HepG2 (cell line): ENCODE measurements around the gene NDUFAF3. TPM values are rescaled to one million over a fixed set of nuclear protein-coding genes. Genes with fewer than 3 reads are reported as not detected.
A peak's percentile ranks its signal among the peaks of the same experiment; 100 is the strongest.

ENCODE experiments used
- KLF6 ChIP-seq: IDR thresholded peaks from 2 replicates; pipeline ENCODE4 v1.8.0; 2016; ENCODE audit warnings: missing biosample characterization, missing genetic modification reagents
- MYC ChIP-seq: sonication (generic); formaldehyde crosslinking; IDR thresholded peaks from 2 replicates; pipeline ENCODE4 v1.9.0; 2021; ENCODE audit warnings: missing genetic modification reagents, borderline replicate concordance
- NFE2L1 ChIP-seq: sonication (generic); formaldehyde crosslinking; IDR thresholded peaks from 2 replicates; pipeline ENCODE4 v1.4.0; 2020; ENCODE audit warnings: missing genetic modification reagents, mild to moderate bottlenecking, borderline replicate concordance
- NRL ChIP-seq: sonication (generic); formaldehyde crosslinking; IDR thresholded peaks from 2 replicates; pipeline ENCODE4 v1.5.0; 2020; ENCODE audit warnings: missing genetic modification reagents, mild to moderate bottlenecking, moderate library complexity, borderline replicate concordance
- RAD51 ChIP-seq: fragments of 450-650 bp; IDR thresholded peaks from 2 replicates; pipeline ENCODE4 v1.6.1; 2016; ENCODE audit warnings: borderline replicate concordance
- RBM22 ChIP-seq: fragments of 200-400 bp; formaldehyde crosslinking; optimal IDR thresholded peaks from 2 replicates; pipeline ENCODE3; 2017; ENCODE audit warnings: mild to moderate bottlenecking, low read length, moderate library complexity
- RNF2 ChIP-seq: fragments of 450-650 bp; conservative IDR thresholded peaks from 2 replicates; pipeline ENCODE4 v1.6.1; 2016; ENCODE audit warnings: low read depth
- SRSF4 ChIP-seq: fragments of 200-400 bp; formaldehyde crosslinking; IDR thresholded peaks from one replicate; pipeline ENCODE4 v1.6.1; 2018; ENCODE audit warnings: mild to moderate bottlenecking, low read depth, low read length, moderate library complexity; ENCODE audit not compliant: poor library complexity, severe bottlenecking
- SSRP1 ChIP-seq: IDR thresholded peaks from 2 replicates; pipeline ENCODE4 v1.6.1; 2016; ENCODE audit warnings: control low read depth
- YEATS2 ChIP-seq: sonication (generic); formaldehyde crosslinking; IDR thresholded peaks from 2 replicates; pipeline ENCODE4 v1.4.0; 2020; ENCODE audit warnings: missing genetic modification reagents, borderline replicate concordance
- ZBTB7B ChIP-seq: sonication (generic); formaldehyde crosslinking; IDR thresholded peaks from 2 replicates; pipeline ENCODE4 v1.4.0; 2020; ENCODE audit warnings: missing genetic modification reagents
- ZNF232 ChIP-seq: sonication (generic); formaldehyde crosslinking; IDR thresholded peaks from 2 replicates; pipeline ENCODE4 v1.4.0; 2020; ENCODE audit warnings: missing genetic modification reagents, borderline replicate concordance
- polyA plus RNA-seq, 8 experiments: library from polyadenylated mRNA; depleted of rRNA in 3 of 8; stranded (reverse) in 7 of 8; unstranded in 1 of 8; fragments of >200 nt; fragmentation: Illumina TruSeq in 4 of 8; extraction: Trizol in 4 of 8; gene quantifications; 2 replicates each; pipeline versions ENCODE4 v1.2.1 to v1.2.3, GENCODE V29; 2011 to 2016; ENCODE audit warnings: low read depth in 4 of 8, missing spikeins in 1 of 8, mixed read lengths in 1 of 8; ENCODE audit not compliant: insufficient read depth in 1 of 8
- total RNA-seq, 5 experiments: library from RNA; depleted of rRNA; stranded (reverse); fragments of >200 nt; fragmentation: Illumina TruSeq; extraction: Trizol; gene quantifications; 2 replicates each; pipeline ENCODE4 v1.2.3, GENCODE V29; 2016; ENCODE audit warnings: low read depth in 1 of 5
- TF ChIP-seq, protein P1 (sequence below): conservative IDR thresholded peaks from 2 replicates; pipeline ENCODE4 v1.6.1; 2018; ENCODE audit warnings: missing genetic modification reagents
- TF ChIP-seq, protein P2 (sequence below): sonication (generic); formaldehyde crosslinking; IDR thresholded peaks from 2 replicates; pipeline ENCODE4 v1.5.0; 2020; ENCODE audit warnings: missing genetic modification reagents, mild to moderate bottlenecking, borderline replicate concordance
- TF ChIP-seq, protein P3 (sequence below): IDR thresholded peaks from 2 replicates; pipeline ENCODE4 v1.6.1; 2016; ENCODE audit warnings: missing compliant biosample characterization, missing genetic modification reagents, borderline replicate concordance
- TF ChIP-seq, protein P4 (sequence below): sonication (generic); formaldehyde crosslinking; IDR thresholded peaks from 2 replicates; pipeline ENCODE4 v1.5.1; 2020; ENCODE audit warnings: mild to moderate bottlenecking, moderate library complexity, missing genetic modification reagents
- TF ChIP-seq, protein P5 (sequence below): sonication (generic); formaldehyde crosslinking; IDR thresholded peaks from 2 replicates; pipeline ENCODE4 v1.5.0; 2020; ENCODE audit warnings: missing genetic modification reagents, mild to moderate bottlenecking, borderline replicate concordance
- TF ChIP-seq, protein P6 (sequence below): sonication (generic); formaldehyde crosslinking; conservative IDR thresholded peaks from 2 replicates; pipeline ENCODE4 v1.4.0; 2020; ENCODE audit warnings: missing genetic modification reagents

Gene NDUFAF3
- total and polyA plus RNA-seq, 2 of the 13 experiments (the other 11 are each of a cell fraction or from before 2014, with no cell fraction given): 39.0 to 50.0 TPM

DNA sequence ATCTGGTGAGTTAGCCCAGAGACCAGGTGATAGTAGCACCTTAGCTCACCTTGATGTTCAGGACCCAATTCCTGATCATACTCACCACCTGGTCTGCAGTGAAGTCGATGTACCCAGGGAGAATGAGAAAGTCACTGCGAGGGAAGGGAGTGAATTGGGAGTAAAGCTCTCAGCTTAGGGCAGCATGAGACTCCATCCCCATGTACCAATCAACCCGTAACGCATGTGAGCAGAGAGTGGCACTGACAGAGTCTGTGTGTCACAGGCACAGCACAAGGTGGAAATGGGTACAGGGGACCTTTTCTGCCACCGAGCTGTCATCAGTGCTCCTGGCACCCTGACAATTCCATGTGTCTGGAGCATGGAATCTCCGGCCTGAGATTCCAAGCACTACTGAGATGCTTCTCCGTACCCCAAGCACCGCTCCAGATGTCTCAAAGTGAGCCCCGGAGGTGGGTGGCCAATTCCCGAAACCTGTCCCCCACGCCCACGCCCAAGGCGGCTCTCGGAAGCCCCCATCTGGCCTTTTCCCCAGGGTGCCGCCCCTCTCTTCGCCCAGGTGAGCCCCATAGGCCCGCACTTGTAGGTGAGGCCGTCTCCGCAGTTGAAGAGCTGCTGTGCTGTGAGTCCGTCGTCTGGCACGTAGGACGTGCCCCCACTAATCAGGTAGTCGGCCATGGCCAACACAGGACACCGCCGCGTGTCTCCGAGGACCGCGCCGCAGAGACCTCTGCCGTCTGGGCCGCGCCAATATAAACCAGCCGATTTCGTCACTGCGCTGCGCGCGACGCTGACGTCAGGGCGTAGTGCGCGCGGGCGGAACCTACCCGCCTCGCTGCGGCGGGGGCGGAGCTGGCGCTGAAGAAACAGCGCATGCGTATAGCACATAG lies 7.0 kb downstream of the NDUFAF3 start, which contains the start of gene IMPDH2 (continued):
- TF ChIP-seq, protein P1, sequence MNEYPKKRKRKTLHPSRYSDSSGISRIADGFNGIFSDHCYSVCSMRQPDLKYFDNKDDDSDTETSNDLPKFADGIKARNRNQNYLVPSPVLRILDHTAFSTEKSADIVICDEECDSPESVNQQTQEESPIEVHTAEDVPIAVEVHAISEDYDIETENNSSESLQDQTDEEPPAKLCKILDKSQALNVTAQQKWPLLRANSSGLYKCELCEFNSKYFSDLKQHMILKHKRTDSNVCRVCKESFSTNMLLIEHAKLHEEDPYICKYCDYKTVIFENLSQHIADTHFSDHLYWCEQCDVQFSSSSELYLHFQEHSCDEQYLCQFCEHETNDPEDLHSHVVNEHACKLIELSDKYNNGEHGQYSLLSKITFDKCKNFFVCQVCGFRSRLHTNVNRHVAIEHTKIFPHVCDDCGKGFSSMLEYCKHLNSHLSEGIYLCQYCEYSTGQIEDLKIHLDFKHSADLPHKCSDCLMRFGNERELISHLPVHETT: peak; percentile 68
- TF ChIP-seq NRL (CRISPR knock-in tag) (peak; percentile 97; the same call in 1 of the 2 replicates), RBM22 (peak; percentile 100), KLF6 (peak; percentile 97), SRSF4 (no peak), YEATS2 (peak; percentile 99), MYC (CRISPR knock-in tag) (peak; percentile 98), ZBTB7B (CRISPR knock-in tag) (peak; percentile 86), RNF2 (peak; percentile 91; the same call in 1 of the 2 replicates), RAD51 (no peak), NFE2L1 (CRISPR knock-in tag) (no peak; the same call in 1 of the 2 replicates), ZNF232 (CRISPR knock-in tag) (peak; percentile 87; the same call in 1 of the 2 replicates), SSRP1 (CRISPR knock-in tag) (peak; percentile 63; the same call in 1 of the 2 replicates)
- TF ChIP-seq, protein P2, sequence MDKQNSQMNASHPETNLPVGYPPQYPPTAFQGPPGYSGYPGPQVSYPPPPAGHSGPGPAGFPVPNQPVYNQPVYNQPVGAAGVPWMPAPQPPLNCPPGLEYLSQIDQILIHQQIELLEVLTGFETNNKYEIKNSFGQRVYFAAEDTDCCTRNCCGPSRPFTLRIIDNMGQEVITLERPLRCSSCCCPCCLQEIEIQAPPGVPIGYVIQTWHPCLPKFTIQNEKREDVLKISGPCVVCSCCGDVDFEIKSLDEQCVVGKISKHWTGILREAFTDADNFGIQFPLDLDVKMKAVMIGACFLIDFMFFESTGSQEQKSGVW (CRISPR knock-in tag): no peak
- TF ChIP-seq, protein P3, sequence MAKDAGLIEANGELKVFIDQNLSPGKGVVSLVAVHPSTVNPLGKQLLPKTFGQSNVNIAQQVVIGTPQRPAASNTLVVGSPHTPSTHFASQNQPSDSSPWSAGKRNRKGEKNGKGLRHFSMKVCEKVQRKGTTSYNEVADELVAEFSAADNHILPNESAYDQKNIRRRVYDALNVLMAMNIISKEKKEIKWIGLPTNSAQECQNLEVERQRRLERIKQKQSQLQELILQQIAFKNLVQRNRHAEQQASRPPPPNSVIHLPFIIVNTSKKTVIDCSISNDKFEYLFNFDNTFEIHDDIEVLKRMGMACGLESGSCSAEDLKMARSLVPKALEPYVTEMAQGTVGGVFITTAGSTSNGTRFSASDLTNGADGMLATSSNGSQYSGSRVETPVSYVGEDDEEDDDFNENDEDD (CRISPR knock-in tag): peak; percentile 95
- TF ChIP-seq, protein P4, sequence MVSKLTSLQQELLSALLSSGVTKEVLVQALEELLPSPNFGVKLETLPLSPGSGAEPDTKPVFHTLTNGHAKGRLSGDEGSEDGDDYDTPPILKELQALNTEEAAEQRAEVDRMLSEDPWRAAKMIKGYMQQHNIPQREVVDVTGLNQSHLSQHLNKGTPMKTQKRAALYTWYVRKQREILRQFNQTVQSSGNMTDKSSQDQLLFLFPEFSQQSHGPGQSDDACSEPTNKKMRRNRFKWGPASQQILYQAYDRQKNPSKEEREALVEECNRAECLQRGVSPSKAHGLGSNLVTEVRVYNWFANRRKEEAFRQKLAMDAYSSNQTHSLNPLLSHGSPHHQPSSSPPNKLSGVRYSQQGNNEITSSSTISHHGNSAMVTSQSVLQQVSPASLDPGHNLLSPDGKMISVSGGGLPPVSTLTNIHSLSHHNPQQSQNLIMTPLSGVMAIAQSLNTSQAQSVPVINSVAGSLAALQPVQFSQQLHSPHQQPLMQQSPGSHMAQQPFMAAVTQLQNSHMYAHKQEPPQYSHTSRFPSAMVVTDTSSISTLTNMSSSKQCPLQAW (CRISPR knock-in tag): no peak; the same call in 1 of the 2 replicates
- TF ChIP-seq, protein P5, sequence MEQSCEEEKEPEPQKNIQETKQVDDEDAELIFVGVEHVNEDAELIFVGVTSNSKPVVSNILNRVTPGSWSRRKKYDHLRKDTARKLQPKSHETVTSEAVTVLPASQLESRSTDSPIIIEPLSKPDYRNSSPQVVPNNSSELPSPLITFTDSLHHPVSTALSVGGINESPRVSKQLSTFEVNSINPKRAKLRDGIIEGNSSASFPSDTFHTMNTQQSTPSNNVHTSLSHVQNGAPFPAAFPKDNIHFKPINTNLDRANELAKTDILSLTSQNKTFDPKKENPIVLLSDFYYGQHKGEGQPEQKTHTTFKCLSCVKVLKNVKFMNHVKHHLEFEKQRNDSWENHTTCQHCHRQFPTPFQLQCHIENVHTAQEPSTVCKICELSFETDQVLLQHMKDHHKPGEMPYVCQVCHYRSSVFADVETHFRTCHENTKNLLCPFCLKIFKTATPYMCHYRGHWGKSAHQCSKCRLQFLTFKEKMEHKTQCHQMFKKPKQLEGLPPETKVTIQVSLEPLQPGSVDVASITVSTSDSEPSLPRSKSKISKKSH (CRISPR knock-in tag): peak; percentile 98
- TF ChIP-seq, protein P6, sequence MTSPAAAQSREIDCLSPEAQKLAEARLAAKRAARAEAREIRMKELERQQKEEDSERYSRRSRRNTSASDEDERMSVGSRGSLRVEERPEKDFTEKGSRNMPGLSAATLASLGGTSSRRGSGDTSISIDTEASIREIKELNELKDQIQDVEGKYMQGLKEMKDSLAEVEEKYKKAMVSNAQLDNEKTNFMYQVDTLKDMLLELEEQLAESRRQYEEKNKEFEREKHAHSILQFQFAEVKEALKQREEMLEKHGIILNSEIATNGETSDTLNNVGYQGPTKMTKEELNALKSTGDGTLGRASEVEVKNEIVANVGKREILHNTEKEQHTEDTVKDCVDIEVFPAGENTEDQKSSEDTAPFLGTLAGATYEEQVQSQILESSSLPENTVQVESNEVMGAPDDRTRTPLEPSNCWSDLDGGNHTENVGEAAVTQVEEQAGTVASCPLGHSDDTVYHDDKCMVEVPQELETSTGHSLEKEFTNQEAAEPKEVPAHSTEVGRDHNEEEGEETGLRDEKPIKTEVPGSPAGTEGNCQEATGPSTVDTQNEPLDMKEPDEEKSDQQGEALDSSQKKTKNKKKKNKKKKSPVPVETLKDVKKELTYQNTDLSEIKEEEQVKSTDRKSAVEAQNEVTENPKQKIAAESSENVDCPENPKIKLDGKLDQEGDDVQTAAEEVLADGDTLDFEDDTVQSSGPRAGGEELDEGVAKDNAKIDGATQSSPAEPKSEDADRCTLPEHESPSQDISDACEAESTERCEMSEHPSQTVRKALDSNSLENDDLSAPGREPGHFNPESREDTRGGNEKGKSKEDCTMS: 0 out of 2 replicates have a peak, but pooled peaks have one; percentile 64
